SK-N-SH (cell line): ENCODE results near the gene SNRNP70. TPM values are rescaled to one million over a fixed set of nuclear protein-coding genes. Genes with fewer than 3 reads are reported as not detected.
A peak's percentile ranks its signal among the peaks of the same experiment; 100 is the strongest.

ENCODE experiments used
- CTCF ChIA-PET: fragments of 300-600, 350-600 bp; formaldehyde crosslinking; extraction: SDS; loops from one replicate; lab custom pipeline; 2021; lab: Yijun Ruan, JAX
- POLR2A ChIA-PET: fragments of 350-600 bp; sonication (Branson Sonifier 250); formaldehyde crosslinking; extraction: SDS; loops from one replicate; lab custom pipeline; 2020; ENCODE audit warnings: antibody characterized with exemption, inconsistent platforms; lab: Yijun Ruan, JAX
- DNase-seq: peaks from one replicate; pipeline ENCODE4 v3.0.0; 2012
- H2AFZ ChIP-seq: fragments of 200-600 bp; sonication (generic); 2 replicates; pipeline ENCODE4 v1.8.1; 2016; ENCODE audit warnings: antibody characterized with exemption, mild to moderate bottlenecking, low read depth
- H3F3A ChIP-seq: fragments of 200-600 bp; sonication (generic); replicated peaks from 2 replicates; pipeline ENCODE3; 2016; ENCODE audit warnings: antibody characterized with exemption, mild to moderate bottlenecking; ENCODE audit not compliant: insufficient read depth
- H3K27ac ChIP-seq, 2 experiments: fragments of 200-500 bp in 1 of 2; fragments of 200-600 bp in 1 of 2; sonication (Bioruptor generic) in 1 of 2; sonication (generic), shearing (Covaris generic) in 1 of 2; 2 replicates each; pipeline versions ENCODE4 v1.5.1 to v1.6.1; 2014 to 2016; ENCODE audit warnings: low read depth in 2 of 2, inconsistent platforms in 1 of 2, low read length in 1 of 2, mild to moderate bottlenecking in 1 of 2, mixed read lengths in 1 of 2
- H3K27me3 ChIP-seq: fragments of 200-600 bp; sonication (generic), shearing (Covaris generic); 2 replicates; pipeline ENCODE4 v1.6.1; 2016; ENCODE audit warnings: mixed run types; ENCODE audit not compliant: insufficient read depth
- H3K36me3 ChIP-seq, 2 experiments: fragments of 200-500 bp in 1 of 2; fragments of 200-600 bp in 1 of 2; sonication (Bioruptor generic) in 1 of 2; sonication (generic) in 1 of 2; replicated peaks in 1 of 2; 2 replicates each; pipeline versions ENCODE3 to v1.5.1; 2014 to 2016; ENCODE audit warnings: low read length in 1 of 2, mild to moderate bottlenecking in 1 of 2; ENCODE audit not compliant: insufficient read depth in 2 of 2, control insufficient read depth in 1 of 2
- H3K4me1 ChIP-seq, 2 experiments: fragments of 200-500 bp in 1 of 2; fragments of 200-600 bp in 1 of 2; sonication (Bioruptor generic) in 1 of 2; sonication (generic), shearing (Covaris generic) in 1 of 2; 2 replicates each; pipeline versions ENCODE4 v1.5.1 to v1.6.1; 2014 to 2016; ENCODE audit warnings: low read depth in 1 of 2, low read length in 1 of 2, mixed run types in 1 of 2; ENCODE audit not compliant: insufficient read depth in 2 of 2, control insufficient read depth in 1 of 2
- H3K4me2 ChIP-seq: fragments of 200-600 bp; sonication (generic), shearing (Covaris generic); 2 replicates; pipeline ENCODE4 v1.6.1; 2017; ENCODE audit warnings: mixed run types
- H3K4me3 ChIP-seq, 2 experiments: fragments of 200-500 bp in 1 of 2; fragments of 200-600 bp in 1 of 2; sonication (Bioruptor generic) in 1 of 2; sonication (generic), shearing (Covaris generic) in 1 of 2; 2 replicates each; pipeline versions ENCODE4 v1.5.1 to v1.8.1; 2014 to 2016; ENCODE audit warnings: low read depth in 2 of 2, inconsistent platforms in 1 of 2, low read length in 1 of 2, mild to moderate bottlenecking in 1 of 2, mixed read lengths in 1 of 2, moderate library complexity in 1 of 2
- H3K79me2 ChIP-seq: fragments of 200-600 bp; sonication (generic); 2 replicates; pipeline ENCODE4 v1.8.1; 2017; ENCODE audit warnings: mild to moderate bottlenecking; ENCODE audit not compliant: insufficient read depth
- H3K9ac ChIP-seq: fragments of 200-600 bp; sonication (generic); 2 replicates; pipeline ENCODE4 v1.6.1; 2017; ENCODE audit warnings: mixed run types
- H3K9me2 ChIP-seq: fragments of 200-600 bp; sonication (generic); 2 replicates; pipeline ENCODE4 v1.6.1; 2017; ENCODE audit warnings: mixed run types
- H3K9me3 ChIP-seq: fragments of 200-600 bp; sonication (generic); 2 replicates; pipeline ENCODE4 v1.6.1; 2017; ENCODE audit warnings: mixed run types, mild to moderate bottlenecking, moderate library complexity
- H4K20me1 ChIP-seq: fragments of 200-600 bp; sonication (generic); 2 replicates; pipeline ENCODE4 v1.6.1; 2017; ENCODE audit warnings: mild to moderate bottlenecking, mixed run types; ENCODE audit not compliant: insufficient read depth
- CHD2 ChIP-seq: fragments of 150-350 bp; IDR thresholded peaks from 2 replicates; pipeline ENCODE4 v1.6.1; 2018; ENCODE audit warnings: low read length; ENCODE audit not compliant: partially characterized antibody
- EP300 ChIP-seq, 2 experiments: IDR thresholded peaks; 2 replicates each; pipeline versions ENCODE4 v1.4.0 to v1.6.1; 2012; ENCODE audit warnings: borderline replicate concordance in 1 of 2, low read depth in 1 of 2, low read length in 1 of 2
- FOXM1 ChIP-seq: IDR thresholded peaks from 2 replicates; pipeline ENCODE4 v1.4.0; 2012; ENCODE audit warnings: low read depth, mild to moderate bottlenecking
- GATA2 ChIP-seq: sonication (generic); formaldehyde crosslinking; IDR thresholded peaks from 2 replicates; pipeline ENCODE4 v1.5.0; 2020; ENCODE audit warnings: mild to moderate bottlenecking, missing genetic modification reagents
- IRF3 ChIP-seq: fragments of 150-350 bp; IDR thresholded peaks from 2 replicates; pipeline ENCODE4 v1.6.1; 2016; ENCODE audit warnings: mild to moderate bottlenecking, low read depth, low read length
- JUND ChIP-seq: IDR thresholded peaks from 2 replicates; pipeline ENCODE4 v1.4.0; 2012
- MEF2A ChIP-seq: IDR thresholded peaks from 2 replicates; pipeline ENCODE4 v1.4.0; 2012; ENCODE audit warnings: low read depth, borderline replicate concordance
- MXI1 ChIP-seq: IDR thresholded peaks from 2 replicates; pipeline ENCODE4 v1.6.1; 2012; ENCODE audit warnings: mild to moderate bottlenecking, low read depth, low read length, improper control_type of control experiment
- NFIC ChIP-seq: IDR thresholded peaks from 2 replicates; pipeline ENCODE4 v1.4.0; 2012; ENCODE audit warnings: borderline replicate concordance
- NRF1 ChIP-seq: IDR thresholded peaks from 2 replicates; pipeline ENCODE4 v1.6.1; 2012; ENCODE audit warnings: low read depth, mild to moderate bottlenecking, low read length
- PBX3 ChIP-seq: IDR thresholded peaks from 2 replicates; pipeline ENCODE4; 2012
- RAD21 ChIP-seq: IDR thresholded peaks from 2 replicates; pipeline ENCODE4 v1.6.1; 2012; ENCODE audit warnings: mild to moderate bottlenecking, low read length
- RCOR1 ChIP-seq: fragments of 150-350 bp; IDR thresholded peaks from 2 replicates; pipeline ENCODE4 v1.6.1; 2017; ENCODE audit warnings: antibody characterized with exemption, low read length
- REST ChIP-seq: IDR thresholded peaks from 2 replicates; pipeline ENCODE4 v1.6.1; 2012; ENCODE audit warnings: mild to moderate bottlenecking, low read depth, low read length, moderate library complexity
- RXRA ChIP-seq: IDR thresholded peaks from 2 replicates; pipeline ENCODE4 v1.4.0; 2012; ENCODE audit warnings: low read depth, mild to moderate bottlenecking, borderline replicate concordance
- TAF1 ChIP-seq: IDR thresholded peaks from 2 replicates; pipeline ENCODE4 v1.6.1; 2012; ENCODE audit warnings: low read depth, mild to moderate bottlenecking, low read length, moderate library complexity, borderline replicate concordance
- TEAD4 ChIP-seq: IDR thresholded peaks from 2 replicates; pipeline ENCODE4 v1.4.0; 2012; ENCODE audit warnings: mild to moderate bottlenecking, borderline replicate concordance; ENCODE audit not compliant: insufficient read depth
- WGBS: methylation state at CpG from one replicate; pipeline ENCODE4 v1.1.6; 2017; ENCODE audit warnings: low lambda C conversion rate; 5-methylcytosine and 5-hydroxymethylcytosine counted together
- polyA plus RNA-seq, 3 experiments: library from polyadenylated mRNA; depleted of rRNA; stranded (reverse); fragments of >200 nt; gene quantifications; 2 replicates each; pipeline ENCODE4 v1.2.3, GENCODE V29; 2012
- TF ChIP-seq, protein P1 (sequence below): IDR thresholded peaks from 2 replicates; pipeline ENCODE4 v1.4.0; 2012; ENCODE audit warnings: low read depth, borderline replicate concordance
- TF ChIP-seq, protein P2 (sequence below): fragments of 200-600 bp; sonication (generic); IDR thresholded peaks from 2 replicates; pipeline ENCODE4 v1.6.1; 2017; ENCODE audit warnings: antibody characterized with exemption, mild to moderate bottlenecking, moderate library complexity
- TF ChIP-seq, protein P3 (sequence below): IDR thresholded peaks from 2 replicates; pipeline ENCODE4 v1.4.0; 2012; ENCODE audit warnings: low read depth, borderline replicate concordance

Gene SNRNP70
- polyA plus RNA-seq, 1 of the 3 experiments (the other 2 are of a cell fraction), result 359 TPM

DNA sequence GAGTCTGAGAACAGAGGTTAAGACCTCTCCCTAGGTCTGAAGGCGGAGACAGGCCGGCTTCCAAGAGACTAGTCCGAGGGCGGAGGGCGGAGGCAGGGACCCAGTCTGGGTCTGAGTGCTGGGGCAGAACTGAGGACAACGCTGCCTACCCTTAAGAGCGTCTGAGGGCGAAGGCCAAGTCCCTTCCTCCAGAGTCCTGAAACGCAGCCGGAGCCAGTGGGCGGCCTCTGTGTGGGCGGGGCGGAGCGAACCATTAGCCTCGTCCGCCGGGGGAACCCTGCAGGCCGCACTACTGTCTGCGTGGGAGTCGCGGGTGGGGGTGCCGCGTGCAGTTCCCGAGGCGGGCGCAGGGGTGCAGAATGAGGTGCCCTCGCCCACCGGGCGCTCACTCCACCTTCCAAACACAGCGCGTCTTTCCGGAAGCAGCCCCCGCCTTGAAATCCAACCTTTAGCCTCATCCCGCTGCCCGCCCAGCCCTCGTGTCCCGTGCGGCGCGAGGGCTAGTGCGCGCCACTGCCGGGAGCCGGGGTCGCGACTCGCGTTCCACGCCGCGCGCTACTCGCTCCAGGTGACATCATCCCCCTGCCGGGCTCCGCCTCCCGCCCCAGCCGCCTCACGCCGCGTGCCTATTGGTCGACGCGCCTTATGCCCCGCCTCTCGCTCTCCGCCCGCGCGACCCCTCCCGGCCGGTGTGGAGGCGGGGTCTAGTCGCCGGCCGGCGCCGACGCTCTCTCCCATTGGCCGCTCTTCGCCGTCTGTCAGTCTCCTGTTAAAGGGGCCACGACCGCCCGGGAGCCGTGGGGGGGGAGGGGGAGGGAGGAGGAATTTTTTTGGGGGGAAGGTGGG, 33.5 kb downstream of the SNRNP70 start, which contains the start of gene C19orf73:
Gene C19orf73 (minus strand): TSS at position 579 of the 846 bp plus-strand sequence. CDS start 121 bp downstream, at position 458.
- no peaks in the 10 kb centered on the region for H3K9me2 ChIP-seq
- peak within 1 kb of the TSS; percentile 88; the same call in 1 of the 2 replicates for H2AFZ ChIP-seq
- peak within 1 kb of the TSS; percentile 72; the same call in 1 of the 2 replicates for H3K9ac ChIP-seq
- H3K36me3 ChIP-seq, result no peaks in the 10 kb centered on the region
- DNase-seq, result peak; percentile 99
- H3F3A ChIP-seq, result peaks cover 15% of the 10 kb centered on the region
- POLR2A ChIA-PET, result interaction anchor here (0.6 to 1.4 kb wide), 3 partner anchors 32 to 1373 kb away, joined by 3 read pairs; no protein-coding TSS in a partner anchor
- peak within 1 kb of the TSS; percentile 82 to 93 for H3K27ac ChIP-seq
- peaks cover 5 to 21% of the 10 kb centered on the region in 2 experiments; a peak in 1 of 4 replicates for H3K4me1 ChIP-seq
- H3K27me3 ChIP-seq, result no peaks in the 10 kb centered on the region
- H3K4me2 ChIP-seq, result peak within 1 kb of the TSS; percentile 98
- 2% methylated on average over 23 of the region's 85 CpGs for WGBS
- no peaks in the 10 kb centered on the region for H4K20me1 ChIP-seq
- H3K79me2 ChIP-seq, result no peaks in the 10 kb centered on the region; the same call in 1 of the 2 replicates
- peak within 1 kb of the TSS; percentile 61 to 69 for H3K4me3 ChIP-seq
- no peaks in the 10 kb centered on the region for H3K9me3 ChIP-seq
- CTCF ChIA-PET, result interaction anchor here (1.0 to 6.2 kb wide), 7 partner anchors 9 to 80 kb away, joined by 3 to 86 read pairs (median 6); no protein-coding TSS in a partner anchor
- TF ChIP-seq MEF2A (no peak), CHD2 (no peak), RCOR1 (no peak), TAF1 (no peak), RXRA (no peak), PBX3 (peak; percentile 95), TEAD4 (no peak), RAD21 (no peak), JUND (no peak; the same call in 1 of the 2 replicates), NFIC (no peak), FOXM1 (no peak), REST (0 out of 2 replicates have a peak, but pooled peaks have one; percentile 51), NRF1 (peak; percentile 28; the same call in 1 of the 2 replicates), EP300 (IDR thresholded peaks at IDR 0.05; ENCODE audit: borderline replicate concordance in 1 of 2, low read depth in 1 of 2, low read length in 1 of 2) (no peak), MXI1 (peak; percentile 84), GATA2 (CRISPR knock-in tag) (no peak), IRF3 (no peak)
- TF ChIP-seq, protein P1, sequence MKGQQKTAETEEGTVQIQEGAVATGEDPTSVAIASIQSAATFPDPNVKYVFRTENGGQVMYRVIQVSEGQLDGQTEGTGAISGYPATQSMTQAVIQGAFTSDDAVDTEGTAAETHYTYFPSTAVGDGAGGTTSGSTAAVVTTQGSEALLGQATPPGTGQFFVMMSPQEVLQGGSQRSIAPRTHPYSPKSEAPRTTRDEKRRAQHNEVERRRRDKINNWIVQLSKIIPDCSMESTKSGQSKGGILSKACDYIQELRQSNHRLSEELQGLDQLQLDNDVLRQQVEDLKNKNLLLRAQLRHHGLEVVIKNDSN, result no peak
- TF ChIP-seq, protein P2, sequence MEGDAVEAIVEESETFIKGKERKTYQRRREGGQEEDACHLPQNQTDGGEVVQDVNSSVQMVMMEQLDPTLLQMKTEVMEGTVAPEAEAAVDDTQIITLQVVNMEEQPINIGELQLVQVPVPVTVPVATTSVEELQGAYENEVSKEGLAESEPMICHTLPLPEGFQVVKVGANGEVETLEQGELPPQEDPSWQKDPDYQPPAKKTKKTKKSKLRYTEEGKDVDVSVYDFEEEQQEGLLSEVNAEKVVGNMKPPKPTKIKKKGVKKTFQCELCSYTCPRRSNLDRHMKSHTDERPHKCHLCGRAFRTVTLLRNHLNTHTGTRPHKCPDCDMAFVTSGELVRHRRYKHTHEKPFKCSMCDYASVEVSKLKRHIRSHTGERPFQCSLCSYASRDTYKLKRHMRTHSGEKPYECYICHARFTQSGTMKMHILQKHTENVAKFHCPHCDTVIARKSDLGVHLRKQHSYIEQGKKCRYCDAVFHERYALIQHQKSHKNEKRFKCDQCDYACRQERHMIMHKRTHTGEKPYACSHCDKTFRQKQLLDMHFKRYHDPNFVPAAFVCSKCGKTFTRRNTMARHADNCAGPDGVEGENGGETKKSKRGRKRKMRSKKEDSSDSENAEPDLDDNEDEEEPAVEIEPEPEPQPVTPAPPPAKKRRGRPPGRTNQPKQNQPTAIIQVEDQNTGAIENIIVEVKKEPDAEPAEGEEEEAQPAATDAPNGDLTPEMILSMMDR, result 0 out of 2 replicates have a peak, but pooled peaks have one; percentile 13
- TF ChIP-seq, protein P3, sequence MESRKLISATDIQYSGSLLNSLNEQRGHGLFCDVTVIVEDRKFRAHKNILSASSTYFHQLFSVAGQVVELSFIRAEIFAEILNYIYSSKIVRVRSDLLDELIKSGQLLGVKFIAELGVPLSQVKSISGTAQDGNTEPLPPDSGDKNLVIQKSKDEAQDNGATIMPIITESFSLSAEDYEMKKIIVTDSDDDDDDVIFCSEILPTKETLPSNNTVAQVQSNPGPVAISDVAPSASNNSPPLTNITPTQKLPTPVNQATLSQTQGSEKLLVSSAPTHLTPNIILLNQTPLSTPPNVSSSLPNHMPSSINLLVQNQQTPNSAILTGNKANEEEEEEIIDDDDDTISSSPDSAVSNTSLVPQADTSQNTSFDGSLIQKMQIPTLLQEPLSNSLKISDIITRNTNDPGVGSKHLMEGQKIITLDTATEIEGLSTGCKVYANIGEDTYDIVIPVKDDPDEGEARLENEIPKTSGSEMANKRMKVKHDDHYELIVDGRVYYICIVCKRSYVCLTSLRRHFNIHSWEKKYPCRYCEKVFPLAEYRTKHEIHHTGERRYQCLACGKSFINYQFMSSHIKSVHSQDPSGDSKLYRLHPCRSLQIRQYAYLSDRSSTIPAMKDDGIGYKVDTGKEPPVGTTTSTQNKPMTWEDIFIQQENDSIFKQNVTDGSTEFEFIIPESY, result no peak
